Smooth muscle cell (in vitro differentiated cells): ENCODE measurements around the gene DNAJC8. TPM values are rescaled to one million over a fixed set of nuclear protein-coding genes. Genes with fewer than 3 reads are reported as not detected.

Source experiments
- DNase-seq: peaks from one replicate; lab custom pipeline; 2025; ENCODE audit not compliant: unreplicated experiment; lab: John Stamatoyannopoulos, UW
- H2AFZ ChIP-seq: fragments of 200-600 bp; sonication (generic); 2 replicates; pipeline ENCODE4 v1.6.0; 2016; ENCODE audit warnings: antibody characterized with exemption, low read depth, mild to moderate bottlenecking
- H3F3A ChIP-seq: fragments of 200-600 bp; sonication (generic); 2 replicates; pipeline ENCODE4 v1.6.0; 2017; ENCODE audit warnings: antibody characterized with exemption, low read depth
- H3K27ac ChIP-seq: fragments of 200-600 bp; sonication (generic); 2 replicates; pipeline ENCODE4 v1.5.1; 2016; ENCODE audit warnings: low read depth, mild to moderate bottlenecking
- H3K27me3 ChIP-seq: fragments of 200-600 bp; sonication (generic); 2 replicates; pipeline ENCODE4 v1.6.1; 2016; ENCODE audit warnings: low read depth, mild to moderate bottlenecking
- H3K36me3 ChIP-seq: fragments of 200-600 bp; sonication (generic); 2 replicates; pipeline ENCODE4 v1.5.1; 2016; ENCODE audit warnings: low read depth
- H3K4me1 ChIP-seq: fragments of 200-600 bp; sonication (generic); 2 replicates; pipeline ENCODE4 v1.5.1; 2016; ENCODE audit warnings: low read depth
- H3K4me2 ChIP-seq: fragments of 200-600 bp; sonication (generic); 2 replicates; pipeline ENCODE4 v1.6.0; 2016; ENCODE audit warnings: mild to moderate bottlenecking
- H3K4me3 ChIP-seq: fragments of 200-600 bp; sonication (generic); 2 replicates; pipeline ENCODE4 v1.5.1; 2016; ENCODE audit warnings: mild to moderate bottlenecking
- H3K79me2 ChIP-seq: fragments of 200-600 bp; sonication (generic); 2 replicates; pipeline ENCODE4 v1.6.0; 2016; ENCODE audit warnings: low read depth, mild to moderate bottlenecking
- H3K9ac ChIP-seq: fragments of 200-600 bp; sonication (generic); 2 replicates; pipeline ENCODE4 v1.6.0; 2016; ENCODE audit warnings: low read depth
- H3K9me3 ChIP-seq: fragments of 200-600 bp; sonication (generic); replicated peaks from 2 replicates; pipeline ENCODE4 v1.5.1; 2016; ENCODE audit warnings: low read depth
- H4K20me1 ChIP-seq: fragments of 200-600 bp; sonication (generic); 2 replicates; pipeline ENCODE4 v1.6.0; 2016; ENCODE audit warnings: low read depth
- CTCF ChIP-seq: fragments of 200-600 bp; sonication (generic); IDR thresholded peaks from 2 replicates; pipeline ENCODE4 v1.5.1; 2017; ENCODE audit warnings: borderline replicate concordance, mild to moderate bottlenecking, antibody characterized with exemption; ENCODE audit not compliant: insufficient read depth, poor library complexity, severe bottlenecking
- WGBS: methylation state at CpG from one replicate; pipeline ENCODE4 v1.1.7; 2016; ENCODE audit warnings: low lambda C conversion rate; 5-methylcytosine and 5-hydroxymethylcytosine counted together
- polyA plus RNA-seq: library from polyadenylated mRNA; unstranded; fragments of >200 nt; fragmentation: Nextera tagmentation; extraction: Ambion mirVana; gene quantifications from 2 replicates; pipeline ENCODE4 v1.2.1, GENCODE V29; 2016
- total RNA-seq: library from RNA; depleted of rRNA; stranded (reverse); fragments of >200 nt; gene quantifications from 2 replicates; pipeline ENCODE4 v1.2.3, GENCODE V29; 2014

DNAJC8 gene
- total and polyA plus RNA-seq, 2 experiments from 2014 or later: 76.1 to 114 TPM

DNA sequence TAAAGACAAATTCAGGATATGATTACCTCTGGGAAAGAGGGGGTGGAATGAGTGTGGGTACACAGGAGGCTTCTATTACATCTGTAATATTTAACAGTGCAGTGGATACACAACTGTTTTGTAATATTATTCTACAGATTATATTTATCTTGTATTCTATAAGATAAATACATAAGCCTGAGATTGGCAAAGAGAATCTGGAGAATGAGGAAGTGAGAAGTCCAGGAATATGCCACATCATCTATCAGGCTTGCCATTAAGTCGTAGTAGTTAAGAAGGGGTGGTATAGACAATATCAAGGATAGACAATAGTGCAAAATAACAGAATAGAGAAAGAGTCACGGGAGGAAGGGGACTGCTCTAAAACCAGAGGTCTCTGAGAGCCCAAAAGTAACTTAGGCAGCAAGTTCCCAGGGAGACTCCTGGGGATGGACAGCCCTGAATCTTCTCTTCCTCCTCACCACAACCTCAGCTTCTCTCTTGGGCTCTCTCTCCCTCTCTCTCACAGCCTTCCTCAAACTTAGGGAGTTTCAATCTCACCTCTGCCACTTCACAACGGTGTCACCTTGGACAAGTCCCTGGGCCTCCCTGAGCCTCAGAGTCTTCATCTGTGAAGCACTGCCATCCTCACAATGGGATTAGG, 42.4 kb downstream of the DNAJC8 start:
- 79% methylated on average over 3 of the region's 3 CpGs for WGBS
- Histone ChIP-seq H3K9me3 (no peaks in the 10 kb centered on the region), H3K79me2 (no peaks in the 10 kb centered on the region), H3K4me3 (no peak overlapping the region), H3F3A (no peaks in the 10 kb centered on the region), H3K36me3 (no peaks in the 10 kb centered on the region), H3K27ac (no peak overlapping the region), H3K4me1 (no peaks in the 10 kb centered on the region), H2AFZ (peak overlapping the region; percentile 2), H3K9ac (no peak overlapping the region), H3K4me2 (no peak overlapping the region), H4K20me1 (no peaks in the 10 kb centered on the region), H3K27me3 (no peaks in the 10 kb centered on the region)
- no peak for TF ChIP-seq CTCF
- no peak for DNase-seq

DNA sequence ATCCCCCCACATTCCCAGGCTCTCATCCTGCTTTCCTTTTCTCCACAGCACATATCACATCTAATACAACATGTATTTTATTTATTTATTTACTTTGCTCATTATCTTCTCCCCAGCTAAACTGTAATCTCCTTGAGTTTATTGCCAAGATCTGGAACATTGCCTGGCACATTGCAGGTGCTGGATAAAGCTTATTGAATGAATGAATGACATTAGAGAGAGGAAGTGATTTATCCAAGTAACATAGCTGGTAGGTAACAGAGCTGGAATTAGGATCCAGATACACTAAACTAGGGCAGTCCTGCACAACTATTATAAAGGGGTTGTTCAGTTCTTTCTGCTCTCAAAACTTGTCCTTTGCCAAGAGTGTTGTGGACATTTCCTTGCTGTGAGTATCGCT, 47.8 kb downstream of the DNAJC8 start:
- H3K27me3 ChIP-seq: no peaks in the 10 kb centered on the region
- H3F3A ChIP-seq: no peaks in the 10 kb centered on the region
- DNase-seq: no peak
- no peaks in the 10 kb centered on the region for H4K20me1 ChIP-seq
- WGBS: 97% methylated on average over 1 of the region's 1 CpG
- H2AFZ ChIP-seq: no peak overlapping the region
- no peaks in the 10 kb centered on the region for H3K4me1 ChIP-seq
- no peak overlapping the region for H3K4me3 ChIP-seq
- no peak for TF ChIP-seq CTCF
- no peaks in the 10 kb centered on the region for H3K79me2 ChIP-seq
- no peak overlapping the region for H3K9ac ChIP-seq
- no peak overlapping the region for H3K4me2 ChIP-seq
- H3K27ac ChIP-seq: no peak overlapping the region
- H3K36me3 ChIP-seq: no peaks in the 10 kb centered on the region
- no peaks in the 10 kb centered on the region for H3K9me3 ChIP-seq

DNA sequence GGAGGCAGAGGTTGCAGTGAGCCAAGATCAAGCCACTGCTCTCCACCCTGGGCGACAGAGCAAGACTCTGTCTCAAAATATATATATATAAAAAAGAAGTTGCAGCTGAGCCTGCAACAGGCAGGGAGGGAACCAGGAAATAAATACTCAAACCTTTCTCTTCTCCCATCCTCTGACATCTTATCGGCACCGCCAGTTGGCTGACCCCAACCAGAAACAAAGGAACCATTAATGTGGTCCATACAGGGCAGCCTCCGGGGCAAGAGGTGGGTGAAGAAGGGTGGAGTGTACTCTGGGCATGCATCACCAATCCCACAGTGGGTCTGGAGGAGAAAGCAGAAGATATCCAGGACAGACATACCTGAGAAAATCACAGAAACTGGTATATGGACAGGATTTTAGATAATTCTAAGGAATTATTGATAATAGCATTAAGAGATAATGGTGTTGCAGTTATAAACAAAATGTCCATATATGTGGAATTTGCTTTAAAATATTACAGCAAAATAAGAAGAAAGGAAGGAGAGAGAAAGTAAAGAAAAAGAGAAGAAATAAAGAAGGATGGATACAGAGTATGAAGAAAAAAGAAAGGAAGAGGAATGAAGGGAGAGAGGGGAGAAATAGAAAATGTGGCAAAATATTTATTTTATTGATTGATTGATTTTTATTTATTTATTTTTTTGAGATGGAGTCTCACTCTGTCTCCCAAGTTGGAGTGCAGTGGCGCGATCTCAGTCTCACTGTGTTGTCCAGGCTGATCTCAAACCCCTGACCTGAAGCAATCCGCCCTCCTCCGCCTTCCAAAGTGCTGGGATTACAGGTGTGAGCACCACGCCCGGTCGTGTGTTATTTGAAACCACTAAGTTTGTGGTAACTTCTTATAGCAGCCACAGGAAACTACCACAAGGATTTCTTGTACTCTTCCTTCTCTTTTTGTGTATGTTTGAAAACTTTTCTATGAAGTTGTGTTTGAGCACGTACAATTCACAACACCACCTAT, 52.2 kb downstream of the DNAJC8 start:
- no peaks in the 10 kb centered on the region for H3K36me3 ChIP-seq
- no peak overlapping the region for H3K27ac ChIP-seq
- no peak for DNase-seq
- no peaks in the 10 kb centered on the region for H3K4me1 ChIP-seq
- no peak overlapping the region for H2AFZ ChIP-seq
- no peaks in the 10 kb centered on the region for H3K9me3 ChIP-seq
- H3K4me2 ChIP-seq: no peak overlapping the region
- H3K79me2 ChIP-seq: no peaks in the 10 kb centered on the region
- no peaks in the 10 kb centered on the region for H3K27me3 ChIP-seq
- no peaks in the 10 kb centered on the region for H4K20me1 ChIP-seq
- TF ChIP-seq CTCF: no peak
- H3F3A ChIP-seq: no peaks in the 10 kb centered on the region
- 86% methylated on average over 12 of the region's 12 CpGs for WGBS
- no peak overlapping the region for H3K9ac ChIP-seq
- no peak overlapping the region for H3K4me3 ChIP-seq
